GM23338 (cell line): ENCODE results near the gene AZU1.

Source experiments
- EZH2 ChIP-seq: fragments of 200-600 bp; sonication (generic); IDR thresholded peaks from one replicate; pipeline ENCODE4 v1.8.0; 2017; ENCODE audit warnings: antibody characterized with exemption, mild to moderate bottlenecking, low read depth; ENCODE audit not compliant: unreplicated experiment
- EZH2phosphoT487 ChIP-seq: fragments of 200-600 bp; sonication (generic); IDR thresholded peaks from one replicate; pipeline ENCODE4 v1.8.1; 2018; ENCODE audit warnings: antibody characterized with exemption; ENCODE audit not compliant: unreplicated experiment
- JUNB ChIP-seq: IDR thresholded peaks from one replicate; pipeline ENCODE4 v1.6.1; 2016; ENCODE audit warnings: antibody characterized with exemption; ENCODE audit not compliant: unreplicated experiment
- POLR2AphosphoS5 ChIP-seq: IDR thresholded peaks from 2 replicates; pipeline ENCODE4 v1.6.1; 2016; ENCODE audit warnings: antibody characterized with exemption, low read depth
- REST ChIP-seq: IDR thresholded peaks from one replicate; pipeline ENCODE4 v1.6.1; 2018; ENCODE audit warnings: antibody characterized with exemption; ENCODE audit not compliant: unreplicated experiment
- ZNF114 ChIP-seq: fragments of 250-450 bp; sonication (Bioruptor Pico); IDR thresholded peaks from 2 replicates; pipeline ENCODE4 v1.5.0; 2020; ENCODE audit warnings: mild to moderate bottlenecking, moderate library complexity
- ZNF462 ChIP-seq: fragments of 250-450 bp; sonication (Bioruptor Pico); IDR thresholded peaks from 2 replicates; pipeline ENCODE4 v1.5.0; 2020; ENCODE audit warnings: mild to moderate bottlenecking, moderate library complexity
- TF ChIP-seq, protein P1 (sequence below), 2 experiments: fragments of 200-600 bp in 1 of 2; sonication (generic) in 1 of 2; conservative IDR thresholded peaks; 2 replicates each; pipeline versions ENCODE4 v1.5.1 to v1.6.1; 2016 to 2017; ENCODE audit warnings: antibody characterized with exemption in 2 of 2, low read depth in 2 of 2, mild to moderate bottlenecking in 2 of 2, moderate library complexity in 1 of 2

- TF ChIP-seq, protein P1, sequence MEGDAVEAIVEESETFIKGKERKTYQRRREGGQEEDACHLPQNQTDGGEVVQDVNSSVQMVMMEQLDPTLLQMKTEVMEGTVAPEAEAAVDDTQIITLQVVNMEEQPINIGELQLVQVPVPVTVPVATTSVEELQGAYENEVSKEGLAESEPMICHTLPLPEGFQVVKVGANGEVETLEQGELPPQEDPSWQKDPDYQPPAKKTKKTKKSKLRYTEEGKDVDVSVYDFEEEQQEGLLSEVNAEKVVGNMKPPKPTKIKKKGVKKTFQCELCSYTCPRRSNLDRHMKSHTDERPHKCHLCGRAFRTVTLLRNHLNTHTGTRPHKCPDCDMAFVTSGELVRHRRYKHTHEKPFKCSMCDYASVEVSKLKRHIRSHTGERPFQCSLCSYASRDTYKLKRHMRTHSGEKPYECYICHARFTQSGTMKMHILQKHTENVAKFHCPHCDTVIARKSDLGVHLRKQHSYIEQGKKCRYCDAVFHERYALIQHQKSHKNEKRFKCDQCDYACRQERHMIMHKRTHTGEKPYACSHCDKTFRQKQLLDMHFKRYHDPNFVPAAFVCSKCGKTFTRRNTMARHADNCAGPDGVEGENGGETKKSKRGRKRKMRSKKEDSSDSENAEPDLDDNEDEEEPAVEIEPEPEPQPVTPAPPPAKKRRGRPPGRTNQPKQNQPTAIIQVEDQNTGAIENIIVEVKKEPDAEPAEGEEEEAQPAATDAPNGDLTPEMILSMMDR (conservative IDR thresholded peaks at IDR 0.05; ENCODE audit: low read depth in 2 of 2), result no peak
- no peak for TF ChIP-seq EZH2
- no peak for TF ChIP-seq JUNB
- no peak for TF ChIP-seq ZNF114
- TF ChIP-seq EZH2phosphoT487, result no peak
- TF ChIP-seq POLR2AphosphoS5, result peak; percentile 42
- TF ChIP-seq ZNF462 (CRISPR knock-in tag), result no peak
- no peak for TF ChIP-seq REST
Measured at GRCh38 chr19:862581-863314, 35.1 kb downstream of the AZU1 start.
